Ovary (tissue), 3 donors: Measurements from ENCODE around the gene MYBPH.

Experiments used
- EP300 ChIP-seq: sonication (generic); formaldehyde crosslinking; IDR thresholded peaks from one replicate; pipeline ENCODE4 v1.6.1; 2017; ENCODE audit warnings: antibody characterized with exemption
- POLR2A ChIP-seq: fragments of 450-650 bp; IDR thresholded peaks from one replicate; pipeline ENCODE4 v1.6.1; 2017; ENCODE audit warnings: antibody characterized with exemption, mild to moderate bottlenecking, moderate library complexity
- TF ChIP-seq, protein P1 (sequence below), 3 donors: fragments of 450-650 bp in 2 of 3; fragments of 200-600 bp in 1 of 3; IDR thresholded peaks; one replicate each; pipeline versions ENCODE4 v1.5.1 to v1.8.0; 2016 to 2022; ENCODE audit warnings: antibody characterized with exemption in 3 of 3, mild to moderate bottlenecking in 1 of 3
- donor health status: DM: no; HTN: no; CAD: no.

DNA sequence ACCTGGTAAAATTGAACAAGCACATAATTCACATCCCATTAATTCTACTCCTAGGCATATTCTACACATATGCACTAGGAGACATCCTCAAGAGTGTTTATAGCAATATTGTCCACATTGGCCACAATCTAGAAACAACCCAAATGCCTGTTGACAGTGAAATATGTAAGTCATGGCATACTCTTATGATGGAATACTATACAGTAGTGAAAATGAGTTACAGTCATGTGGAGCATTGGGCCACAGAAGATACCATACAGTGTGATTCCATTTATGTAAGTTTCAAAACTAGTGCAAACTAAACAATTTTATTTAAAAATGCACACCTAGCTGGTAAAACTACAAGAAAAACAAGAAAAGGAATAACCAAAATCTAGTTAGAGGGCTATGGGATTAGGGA lies 34.7 kb upstream of the MYBPH start:
- TF ChIP-seq, protein P1, sequence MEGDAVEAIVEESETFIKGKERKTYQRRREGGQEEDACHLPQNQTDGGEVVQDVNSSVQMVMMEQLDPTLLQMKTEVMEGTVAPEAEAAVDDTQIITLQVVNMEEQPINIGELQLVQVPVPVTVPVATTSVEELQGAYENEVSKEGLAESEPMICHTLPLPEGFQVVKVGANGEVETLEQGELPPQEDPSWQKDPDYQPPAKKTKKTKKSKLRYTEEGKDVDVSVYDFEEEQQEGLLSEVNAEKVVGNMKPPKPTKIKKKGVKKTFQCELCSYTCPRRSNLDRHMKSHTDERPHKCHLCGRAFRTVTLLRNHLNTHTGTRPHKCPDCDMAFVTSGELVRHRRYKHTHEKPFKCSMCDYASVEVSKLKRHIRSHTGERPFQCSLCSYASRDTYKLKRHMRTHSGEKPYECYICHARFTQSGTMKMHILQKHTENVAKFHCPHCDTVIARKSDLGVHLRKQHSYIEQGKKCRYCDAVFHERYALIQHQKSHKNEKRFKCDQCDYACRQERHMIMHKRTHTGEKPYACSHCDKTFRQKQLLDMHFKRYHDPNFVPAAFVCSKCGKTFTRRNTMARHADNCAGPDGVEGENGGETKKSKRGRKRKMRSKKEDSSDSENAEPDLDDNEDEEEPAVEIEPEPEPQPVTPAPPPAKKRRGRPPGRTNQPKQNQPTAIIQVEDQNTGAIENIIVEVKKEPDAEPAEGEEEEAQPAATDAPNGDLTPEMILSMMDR (IDR thresholded peaks at IDR 0.05): no peak
- TF ChIP-seq POLR2A (no peak), EP300 (no peak)
